K562 (cell line): ENCODE measurements around the gene TLE7. TPM values are rescaled to one million over a fixed set of nuclear protein-coding genes. Genes with fewer than 3 reads are reported as not detected.

ENCODE experiments used
- ATAC-seq: fragments of 200-7000 bp; cut with Tn5 transposase; 3 replicates; pipeline ENCODE4 v1.9.1; 2020; ENCODE audit warnings: moderate library complexity
- BruUV-seq: library from RNA; stranded (reverse); fragments of 400-500 nt; replicated peaks from 2 replicates; lab custom pipeline; 2021; lab: Mats Ljungman, UMichigan
- CTCF ChIA-PET: fragments of 300-600 bp; formaldehyde crosslinking; extraction: SDS; loops from one replicate; lab custom pipeline; 2021; ENCODE audit warnings: low intra/inter-chr PET ratio; lab: Yijun Ruan, JAX
- POLR2A ChIA-PET: fragments of 300-600, 350-650 bp; sonication (Branson Sonifier 250); formaldehyde crosslinking; extraction: SDS; loops from one replicate; lab custom pipeline; 2021; ENCODE audit warnings: antibody characterized with exemption, inconsistent platforms; lab: Yijun Ruan, JAX
- DNase-seq, 4 experiments: peaks; one replicate each; pipeline versions ENCODE4 v3.0.0 to v3.0.0-alpha.2; 2011 to 2018; ENCODE audit warnings: low spot score in 3 of 4, mixed read lengths in 3 of 4; ENCODE audit errors: extremely low read depth in 1 of 4
- FAIRE-seq: peaks from 2 replicates; lab custom pipeline; 2011; peaks lifted over from hg19 to GRCh38; lab: Jason Lieb, UNC
- H2AFZ ChIP-seq: 2 replicates; pipeline ENCODE4 v1.6.0; 2011; ENCODE audit warnings: low read depth, low read length, control low read depth, inconsistent platforms
- H3K27ac ChIP-seq: fragments of 200-600 bp; 3 replicates; pipeline ENCODE4 v1.8.0; 2011; ENCODE audit warnings: low read depth, mild to moderate bottlenecking, control low read depth, inconsistent platforms, low read length, moderate library complexity, mixed read lengths; ENCODE audit errors: extremely low read depth
- H3K27me3 ChIP-seq, 2 experiments: fragments of 300-600 bp in 1 of 2; 2 replicates in 1 of 2; 3 replicates in 1 of 2; pipeline versions ENCODE4 v1.6.0 to v1.8.0; 2011; ENCODE audit warnings: inconsistent platforms in 2 of 2, low read length in 2 of 2, mild to moderate bottlenecking in 1 of 2, mixed read lengths in 1 of 2, moderate library complexity in 1 of 2; ENCODE audit not compliant: control insufficient read depth in 2 of 2, insufficient read depth in 2 of 2
- H3K36me3 ChIP-seq: fragments of 300-600 bp; 3 replicates; pipeline ENCODE4 v1.8.0; 2011; ENCODE audit warnings: mild to moderate bottlenecking, low read length, inconsistent platforms; ENCODE audit not compliant: control insufficient read depth, insufficient read depth
- H3K4me1 ChIP-seq, 2 experiments: fragments of 200-600 bp in 1 of 2; replicated peaks in 1 of 2; 2 replicates in 1 of 2; 3 replicates in 1 of 2; pipeline versions ENCODE4 v1.5.1 to v1.8.0; 2011; ENCODE audit warnings: inconsistent platforms in 2 of 2, low read length in 2 of 2, mild to moderate bottlenecking in 1 of 2, mixed read lengths in 1 of 2, moderate library complexity in 1 of 2; ENCODE audit not compliant: control insufficient read depth in 2 of 2, insufficient read depth in 2 of 2
- H3K4me2 ChIP-seq: 2 replicates; pipeline ENCODE4 v1.6.1; 2011; ENCODE audit warnings: low read length, control low read depth, inconsistent platforms, mixed read lengths; ENCODE audit not compliant: insufficient read depth
- H3K4me3 ChIP-seq: fragments of 200-600 bp; sonication (generic), shearing (Covaris generic); 2 replicates; pipeline ENCODE4 v1.5.1; 2016; ENCODE audit warnings: control low read depth, inconsistent platforms
- H3K79me2 ChIP-seq: fragments of 200-600 bp; 3 replicates; pipeline ENCODE4 v1.8.0; 2011; ENCODE audit warnings: low read length, inconsistent platforms; ENCODE audit not compliant: control insufficient read depth, insufficient read depth
- H3K9ac ChIP-seq, 2 experiments: 2 replicates each; pipeline versions ENCODE4 v1.6.0 to v1.6.1; 2011; ENCODE audit warnings: low read depth in 2 of 2, low read length in 2 of 2, control low read depth in 1 of 2, inconsistent platforms in 1 of 2, mild to moderate bottlenecking in 1 of 2, mixed read lengths in 1 of 2; ENCODE audit not compliant: insufficient read depth in 1 of 2
- H3K9me1 ChIP-seq: one replicate; pipeline ENCODE4 v1.6.0; 2011; ENCODE audit warnings: inconsistent platforms, mild to moderate bottlenecking, low read length, moderate library complexity; ENCODE audit not compliant: control insufficient read depth, insufficient read depth
- H3K9me3 ChIP-seq: replicated peaks from 2 replicates; pipeline ENCODE4 v1.5.1; 2011; ENCODE audit warnings: low read depth, low read length, inconsistent platforms; ENCODE audit not compliant: control insufficient read depth, insufficient read depth
- H4K20me1 ChIP-seq: replicated peaks from 2 replicates; pipeline ENCODE4 v1.6.1; 2011; ENCODE audit warnings: low read length, inconsistent platforms, mixed read lengths; ENCODE audit not compliant: control insufficient read depth, insufficient read depth
- BDP1 ChIP-seq: IDR thresholded peaks from 3 replicates; pipeline ENCODE4 v1.6.1; 2011; ENCODE audit not compliant: insufficient read length, insufficient read depth
- COPS2 ChIP-seq: fragments of 450-650 bp; conservative IDR thresholded peaks from 2 replicates; pipeline ENCODE4 v1.6.1; 2016; ENCODE audit warnings: mild to moderate bottlenecking, moderate library complexity
- HNRNPL ChIP-seq: fragments of 200-400 bp; formaldehyde crosslinking; IDR thresholded peaks from 2 replicates; pipeline ENCODE4 v1.6.1; 2017; ENCODE audit warnings: low read depth, mild to moderate bottlenecking, low read length
- MCM7 ChIP-seq, 2 experiments: fragments of 450-650 bp; IDR thresholded peaks; 2 replicates each; pipeline ENCODE4 v1.6.1; 2016 to 2018
- SETDB1 ChIP-seq: IDR thresholded peaks from one replicate; pipeline ENCODE4 v1.6.1; 2012; ENCODE audit warnings: low read length, control low read depth, inconsistent platforms
- SIRT6 ChIP-seq: IDR thresholded peaks from one replicate; pipeline ENCODE4 v1.6.1; 2012; ENCODE audit warnings: low read depth, mild to moderate bottlenecking, control low read depth, inconsistent platforms, low read length, moderate library complexity
- SLC30A9 ChIP-seq: fragments of 250-450 bp; sonication (Bioruptor Pico); IDR thresholded peaks from 2 replicates; pipeline ENCODE4 v1.8.0; 2022; ENCODE audit warnings: mild to moderate bottlenecking, moderate library complexity
- SMC3 ChIP-seq: conservative IDR thresholded peaks from 2 replicates; pipeline ENCODE4 v1.6.1; 2011; ENCODE audit warnings: low read depth, low read length, improper control_type of control experiment; ENCODE audit not compliant: insufficient read depth
- SPI1 ChIP-seq: IDR thresholded peaks from 2 replicates; pipeline ENCODE4 v1.6.1; 2011; ENCODE audit warnings: low read depth, low read length, control low read depth, borderline replicate concordance
- STAT5A ChIP-seq: IDR thresholded peaks from 2 replicates; pipeline ENCODE4 v1.6.1; 2012; ENCODE audit warnings: low read length, inconsistent platforms, borderline replicate concordance
- THRAP3 ChIP-seq: fragments of 450-650 bp; IDR thresholded peaks from 2 replicates; pipeline ENCODE4 v1.6.1; 2016; ENCODE audit warnings: mild to moderate bottlenecking, inconsistent platforms, borderline replicate concordance
- ZC3H11A ChIP-seq: IDR thresholded peaks from 2 replicates; pipeline ENCODE4 v1.6.1; 2012; ENCODE audit warnings: low read depth, low read length, improper control_type of control experiment
- ZNF121 ChIP-seq: sonication (generic); formaldehyde crosslinking; conservative IDR thresholded peaks from 2 replicates; pipeline ENCODE4 v1.8.0; 2022; ENCODE audit warnings: missing genetic modification reagents
- WGBS: fragments of 100-300 bp; shearing (Covaris generic); methylation state at CpG from one replicate; pipeline ENCODE4 v1.1.6; 2016; ENCODE audit warnings: low coverage, mixed read lengths; ENCODE audit not compliant: insufficient coverage; ENCODE audit errors: missing lambda C conversion rate; 5-methylcytosine and 5-hydroxymethylcytosine counted together
- in situ Hi-C: fragments of 300-500 bp; cut with MboI; formaldehyde crosslinking; loops from 4 replicates; pipeline ENCODE4 v1.15.0; 2018; ENCODE audit warnings: inconsistent platforms, mixed read lengths
- intact Hi-C: fragments of 100-400 bp; cut with micrococcal nuclease; formaldehyde crosslinking; loops from 2 replicates; pipeline ENCODE4 v1.14.2; 2022
- polyA plus RNA-seq, 8 experiments: library from polyadenylated mRNA; depleted of rRNA in 4 of 8; stranded (reverse) in 5 of 8; unstranded in 3 of 8; fragments of >200 nt; fragmentation: Nextera tagmentation in 2 of 8; fragmentation: Illumina TruSeq in 1 of 8; extraction: Ambion mirVana in 2 of 8; extraction: Trizol in 1 of 8; gene quantifications; 2 replicates each; pipeline versions ENCODE4 v1.2.1 to v1.2.3, GENCODE V29; 2011 to 2014; ENCODE audit warnings: inconsistent platforms in 1 of 8, missing spikeins in 1 of 8
- total RNA-seq, 7 experiments: library from RNA; depleted of rRNA in 6 of 7; stranded (reverse); fragments of >200 nt in 6 of 7; fragmentation: Illumina TruSeq in 2 of 7; extraction: Trizol in 2 of 7; gene quantifications; 2 replicates each; pipeline versions ENCODE4 v1.2.1 to v1.2.3, GENCODE V29; 2011 to 2021; ENCODE audit warnings: low replicate concordance in 1 of 7
- TF ChIP-seq, protein P1 (sequence below), 2 experiments: fragments of 450-650 bp in 1 of 2; sonication (generic) in 1 of 2; formaldehyde crosslinking in 1 of 2; IDR thresholded peaks in 1 of 2; conservative IDR thresholded peaks in 1 of 2; 2 replicates each; pipeline versions ENCODE4 v1.6.1 to v1.8.1; 2016 to 2023; ENCODE audit warnings: mild to moderate bottlenecking in 2 of 2, moderate library complexity in 2 of 2, inconsistent platforms in 1 of 2, missing genetic modification reagents in 1 of 2
- TF ChIP-seq, protein P2 (sequence below), 2 experiments: fragments of 450-650 bp in 1 of 2; IDR thresholded peaks; 2 replicates each; pipeline ENCODE4 v1.6.1; 2011 to 2017; ENCODE audit warnings: low read depth in 2 of 2, antibody characterized with exemption in 1 of 2, borderline replicate concordance in 1 of 2, low read length in 1 of 2, mild to moderate bottlenecking in 1 of 2, mixed read lengths in 1 of 2; ENCODE audit not compliant: control insufficient read depth in 1 of 2
- TF ChIP-seq, protein P3 (sequence below): fragments of 250-450 bp; sonication (Bioruptor Pico); IDR thresholded peaks from 2 replicates; pipeline ENCODE4 v1.5.0; 2022; ENCODE audit warnings: mild to moderate bottlenecking

Gene TLE7
- total and polyA plus RNA-seq, 9 of the 15 experiments (the other 6 are each of a cell fraction or from before 2014, with no cell fraction given): not detected

DNA sequence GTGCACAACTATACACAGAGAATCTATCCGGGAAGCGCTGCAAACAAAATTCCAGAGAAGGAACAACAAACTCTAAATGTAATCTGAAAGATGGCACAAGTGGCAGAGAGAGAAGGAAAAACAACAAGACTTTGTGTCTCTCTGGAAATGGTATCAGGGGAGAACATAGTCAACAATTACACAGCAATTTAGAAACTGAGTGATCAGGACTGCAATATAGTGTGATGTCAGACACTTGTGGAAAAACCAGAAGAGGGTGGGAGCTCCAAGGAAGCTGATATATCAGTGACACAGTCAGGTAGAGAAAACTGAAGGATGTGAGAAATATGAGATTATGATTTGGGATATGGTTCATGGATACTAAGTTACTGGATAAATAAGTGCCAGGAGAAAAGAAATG, 39.1 kb upstream of the TLE7 start:
- Histone ChIP-seq H4K20me1 (no peaks in the 10 kb centered on the region), H3K4me2 (no peak overlapping the region), H3K4me1 (peaks cover 2 to 4% of the 10 kb centered on the region in 2 experiments; a peak in 3 of 5 replicates), H2AFZ (no peak overlapping the region), H3K36me3 (no peaks in the 10 kb centered on the region)
- DNase-seq: no peak
- POLR2A ChIA-PET: interaction anchor here (1.6 kb wide), 1 partner anchor 54 kb away, joined by 5 read pairs; no protein-coding TSS in a partner anchor
- ATAC-seq: no peak
- WGBS: 69% methylated on average over 2 of the region's 2 CpGs
- no TSS peak for BruUV-seq
- no peak for TF ChIP-seq BDP1
- TF ChIP-seq STAT5A: no peak
- no peak for TF ChIP-seq COPS2
- no peak for TF ChIP-seq MCM7 (IDR thresholded peaks at IDR 0.05)
- no peak for TF ChIP-seq HNRNPL
- no peak for TF ChIP-seq ZC3H11A
- TF ChIP-seq, protein P1, sequence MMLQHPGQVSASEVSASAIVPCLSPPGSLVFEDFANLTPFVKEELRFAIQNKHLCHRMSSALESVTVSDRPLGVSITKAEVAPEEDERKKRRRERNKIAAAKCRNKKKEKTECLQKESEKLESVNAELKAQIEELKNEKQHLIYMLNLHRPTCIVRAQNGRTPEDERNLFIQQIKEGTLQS (IDR thresholded peaks at IDR 0.05): no peak
- TF ChIP-seq, protein P1 (CRISPR knock-in tag; conservative IDR thresholded peaks at IDR 0.05): no peak
- TF ChIP-seq SLC30A9 (CRISPR knock-in tag): no peak
- TF ChIP-seq, protein P2, sequence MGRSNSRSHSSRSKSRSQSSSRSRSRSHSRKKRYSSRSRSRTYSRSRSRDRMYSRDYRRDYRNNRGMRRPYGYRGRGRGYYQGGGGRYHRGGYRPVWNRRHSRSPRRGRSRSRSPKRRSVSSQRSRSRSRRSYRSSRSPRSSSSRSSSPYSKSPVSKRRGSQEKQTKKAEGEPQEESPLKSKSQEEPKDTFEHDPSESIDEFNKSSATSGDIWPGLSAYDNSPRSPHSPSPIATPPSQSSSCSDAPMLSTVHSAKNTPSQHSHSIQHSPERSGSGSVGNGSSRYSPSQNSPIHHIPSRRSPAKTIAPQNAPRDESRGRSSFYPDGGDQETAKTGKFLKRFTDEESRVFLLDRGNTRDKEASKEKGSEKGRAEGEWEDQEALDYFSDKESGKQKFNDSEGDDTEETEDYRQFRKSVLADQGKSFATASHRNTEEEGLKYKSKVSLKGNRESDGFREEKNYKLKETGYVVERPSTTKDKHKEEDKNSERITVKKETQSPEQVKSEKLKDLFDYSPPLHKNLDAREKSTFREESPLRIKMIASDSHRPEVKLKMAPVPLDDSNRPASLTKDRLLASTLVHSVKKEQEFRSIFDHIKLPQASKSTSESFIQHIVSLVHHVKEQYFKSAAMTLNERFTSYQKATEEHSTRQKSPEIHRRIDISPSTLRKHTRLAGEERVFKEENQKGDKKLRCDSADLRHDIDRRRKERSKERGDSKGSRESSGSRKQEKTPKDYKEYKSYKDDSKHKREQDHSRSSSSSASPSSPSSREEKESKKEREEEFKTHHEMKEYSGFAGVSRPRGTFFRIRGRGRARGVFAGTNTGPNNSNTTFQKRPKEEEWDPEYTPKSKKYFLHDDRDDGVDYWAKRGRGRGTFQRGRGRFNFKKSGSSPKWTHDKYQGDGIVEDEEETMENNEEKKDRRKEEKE (IDR thresholded peaks at IDR 0.05; ENCODE audit: borderline replicate concordance in 1 of 2, control insufficient read depth in 1 of 2, low read depth in 2 of 2, low read length in 1 of 2): no peak
- TF ChIP-seq ZNF121 (CRISPR knock-in tag): no peak
- no peak for TF ChIP-seq THRAP3
- TF ChIP-seq, protein P3, sequence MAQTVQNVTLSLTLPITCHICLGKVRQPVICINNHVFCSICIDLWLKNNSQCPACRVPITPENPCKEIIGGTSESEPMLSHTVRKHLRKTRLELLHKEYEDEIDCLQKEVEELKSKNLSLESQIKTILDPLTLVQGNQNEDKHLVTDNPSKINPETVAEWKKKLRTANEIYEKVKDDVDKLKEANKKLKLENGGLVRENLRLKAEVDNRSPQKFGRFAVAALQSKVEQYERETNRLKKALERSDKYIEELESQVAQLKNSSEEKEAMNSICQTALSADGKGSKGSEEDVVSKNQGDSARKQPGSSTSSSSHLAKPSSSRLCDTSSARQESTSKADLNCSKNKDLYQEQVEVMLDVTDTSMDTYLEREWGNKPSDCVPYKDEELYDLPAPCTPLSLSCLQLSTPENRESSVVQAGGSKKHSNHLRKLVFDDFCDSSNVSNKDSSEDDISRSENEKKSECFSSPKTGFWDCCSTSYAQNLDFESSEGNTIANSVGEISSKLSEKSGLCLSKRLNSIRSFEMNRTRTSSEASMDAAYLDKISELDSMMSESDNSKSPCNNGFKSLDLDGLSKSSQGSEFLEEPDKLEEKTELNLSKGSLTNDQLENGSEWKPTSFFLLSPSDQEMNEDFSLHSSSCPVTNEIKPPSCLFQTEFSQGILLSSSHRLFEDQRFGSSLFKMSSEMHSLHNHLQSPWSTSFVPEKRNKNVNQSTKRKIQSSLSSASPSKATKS (CRISPR knock-in tag): no peak
- TF ChIP-seq SPI1: no peak
- no peak for TF ChIP-seq SETDB1
- no peak for TF ChIP-seq SMC3
- no peak for TF ChIP-seq SIRT6
- TF ChIP-seq, all 486 proteins: peak for 0
- Histone ChIP-seq H3K27ac (no peak overlapping the region), H3K79me2 (no peaks in the 10 kb centered on the region), H3K27me3 (no peaks in the 10 kb centered on the region), H3K9me1 (no peaks in the 10 kb centered on the region), H3K4me3 (no peak overlapping the region), H3K9ac (no peak overlapping the region), H3K9me3 (no peaks in the 10 kb centered on the region)
- in situ Hi-C loops (no loop called here), intact Hi-C loops (no loop called here)
- CTCF ChIA-PET: no interaction called here
- FAIRE-seq: no peak
